Stimulated activated effector memory CD8-positive, alpha-beta T cell treated with anti-CD3 and anti-CD28 coated beads, Interleukin-12 subunit alpha, Interleukin-12 subunit beta, amount 100 ng/mL, for 72 hours (primary cell): ENCODE data around the gene CHD5.

ENCODE experiments used
- ATAC-seq: fragments of 150-1000 bp; cut with Tn5 transposase; 2 replicates; pipeline ENCODE4 v1.10.0; 2021
- DNase-seq, 2 donors: peaks; one replicate each; pipeline ENCODE4 v3.0.0; 2021 to 2022; ENCODE audit warnings: low spot score in 2 of 2
- H3K27ac Mint-ChIP-seq: one replicate; pipeline ENCODE4 v1.8.0; 2022; ENCODE audit warnings: mild to moderate bottlenecking, mixed read lengths
- H3K36me3 Mint-ChIP-seq: one replicate; pipeline ENCODE4 v1.8.0; 2022; ENCODE audit warnings: mild to moderate bottlenecking, mixed read lengths
- H3K4me1 Mint-ChIP-seq: one replicate; pipeline ENCODE4 v1.8.0; 2022; ENCODE audit warnings: mixed read lengths
- H3K4me3 Mint-ChIP-seq: one replicate; pipeline ENCODE4 v1.8.0; 2022; ENCODE audit warnings: mild to moderate bottlenecking, mixed read lengths
- H3K9me3 Mint-ChIP-seq: one replicate; pipeline ENCODE4 v1.8.0; 2022; ENCODE audit warnings: mixed read lengths

Gene CHD5

GRCh38 chr1:6127587-6128163, 52.4 kb downstream of the CHD5 start:
- Mint-ChIP-seq H3K27ac (no peak overlapping the region), H3K36me3 (no peaks in the 10 kb centered on the region), H3K4me3 (no peak overlapping the region), H3K4me1 (peaks cover 12% of the 10 kb centered on the region), H3K9me3 (peaks cover 3% of the 10 kb centered on the region)
- DNase-seq (peak; percentile 32 to 60), ATAC-seq (peak; percentile 77)

DNA sequence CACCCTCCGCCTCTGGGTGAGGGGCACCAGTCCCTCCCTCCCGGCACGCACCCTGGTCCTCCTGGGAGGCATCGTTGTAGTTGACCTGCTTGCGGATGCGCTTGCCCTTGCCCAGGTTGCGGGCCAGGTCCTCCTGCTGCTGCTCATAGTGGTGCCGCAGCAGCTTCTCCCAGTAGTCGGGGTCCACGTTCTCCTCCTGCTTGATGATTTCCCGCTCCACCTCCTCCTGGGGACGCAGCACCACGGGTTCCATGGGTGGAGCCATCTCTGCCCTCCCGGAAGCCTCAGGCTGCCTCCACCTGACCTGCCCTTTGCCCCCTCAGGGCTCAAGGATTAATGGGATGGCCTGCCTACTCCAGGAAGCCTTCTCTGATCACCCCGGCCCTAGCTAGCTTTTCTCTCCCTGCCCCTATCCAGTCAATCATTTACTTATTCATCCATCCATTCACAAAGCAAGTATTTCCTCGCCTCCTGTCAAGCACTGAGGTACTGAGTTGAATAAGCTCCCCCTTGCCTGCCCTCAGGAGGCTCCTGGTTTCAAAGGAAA, 53.5 kb downstream of the CHD5 start:
- Mint-ChIP-seq H3K4me1 (peaks cover 12% of the 10 kb centered on the region), H3K4me3 (no peak overlapping the region), H3K9me3 (no peaks in the 10 kb centered on the region), H3K27ac (no peak overlapping the region), H3K36me3 (no peaks in the 10 kb centered on the region)
- DNase-seq (no peak), ATAC-seq (no peak)

- Mint-ChIP-seq H3K27ac (peak overlapping the region; percentile 23), H3K36me3 (no peaks in the 10 kb centered on the region), H3K4me3 (peak overlapping the region; percentile 25), H3K4me1 (peaks cover 12% of the 10 kb centered on the region), H3K9me3 (no peaks in the 10 kb centered on the region)
- peak; percentile 27 for ATAC-seq
- no peak for DNase-seq
Measured at GRCh38 chr1:6126028-6126427, 54.1 kb downstream of the CHD5 start.

GRCh38 chr1:6125366-6125765, 54.8 kb downstream of the CHD5 start:
- H3K9me3 Mint-ChIP-seq = no peaks in the 10 kb centered on the region
- peak overlapping the region; percentile 23 for H3K27ac Mint-ChIP-seq
- DNase-seq = no peak
- H3K36me3 Mint-ChIP-seq = no peaks in the 10 kb centered on the region
- peaks cover 12% of the 10 kb centered on the region for H3K4me1 Mint-ChIP-seq
- ATAC-seq = no peak
- H3K4me3 Mint-ChIP-seq = peak overlapping the region; percentile 25

GRCh38 chr1:6124746-6125365, 55.3 kb downstream of the CHD5 start:
- peaks cover 12% of the 10 kb centered on the region for H3K4me1 Mint-ChIP-seq
- ATAC-seq (no peak), DNase-seq (no peak)
- H3K36me3 Mint-ChIP-seq = no peaks in the 10 kb centered on the region
- H3K27ac Mint-ChIP-seq = no peak overlapping the region
- no peak overlapping the region for H3K4me3 Mint-ChIP-seq
- H3K9me3 Mint-ChIP-seq = no peaks in the 10 kb centered on the region

- DNase-seq (no peak), ATAC-seq (no peak)
- Mint-ChIP-seq H3K36me3 (no peaks in the 10 kb centered on the region), H3K27ac (no peak overlapping the region), H3K4me3 (no peak overlapping the region), H3K9me3 (no peaks in the 10 kb centered on the region), H3K4me1 (peaks cover 12% of the 10 kb centered on the region)
Measured at GRCh38 chr1:6124341-6124740, 55.8 kb downstream of the CHD5 start.

GRCh38 chr1:6123816-6124215, 56.3 kb downstream of the CHD5 start:
- no peak for ATAC-seq
- no peaks in the 10 kb centered on the region for H3K36me3 Mint-ChIP-seq
- H3K4me3 Mint-ChIP-seq = no peak overlapping the region
- DNase-seq = no peak
- H3K27ac Mint-ChIP-seq = no peak overlapping the region
- no peaks in the 10 kb centered on the region for H3K9me3 Mint-ChIP-seq
- peaks cover 12% of the 10 kb centered on the region for H3K4me1 Mint-ChIP-seq

GRCh38 chr1:6123083-6123482, 57.0 kb downstream of the CHD5 start:
- no peak overlapping the region for H3K4me3 Mint-ChIP-seq
- DNase-seq (no peak), ATAC-seq (no peak)
- peaks cover 12% of the 10 kb centered on the region for H3K4me1 Mint-ChIP-seq
- no peaks in the 10 kb centered on the region for H3K9me3 Mint-ChIP-seq
- H3K27ac Mint-ChIP-seq = no peak overlapping the region
- no peaks in the 10 kb centered on the region for H3K36me3 Mint-ChIP-seq

- Mint-ChIP-seq H3K4me1 (peaks cover 9% of the 10 kb centered on the region), H3K9me3 (peaks cover 4% of the 10 kb centered on the region)
Measured at GRCh38 chr1:6121651-6122370, 58.3 kb downstream of the CHD5 start.

DNA sequence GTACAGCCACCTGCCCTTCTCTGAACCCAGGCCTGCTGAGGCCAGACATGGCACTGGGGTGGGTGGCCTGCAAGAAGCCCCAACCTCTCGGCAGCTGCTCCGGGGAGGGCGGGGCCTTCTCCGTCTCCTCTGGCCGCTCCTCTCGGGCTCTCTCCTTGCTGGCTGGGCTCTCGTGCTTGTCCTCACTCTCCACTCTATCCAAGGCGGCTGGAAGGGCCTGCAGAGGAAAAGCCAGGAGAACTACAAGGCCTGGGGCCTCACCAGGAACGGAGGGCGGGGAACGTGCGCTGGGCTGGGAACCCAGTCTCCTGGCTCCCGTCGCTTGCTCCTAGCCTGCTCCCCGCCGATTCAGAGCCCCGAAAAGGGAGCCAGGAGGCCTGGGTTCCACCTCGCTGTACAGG, 59.1 kb downstream of the CHD5 start:
- H3K9me3 Mint-ChIP-seq = peaks cover 7% of the 10 kb centered on the region
- no peak for DNase-seq
- no peak overlapping the region for H3K4me3 Mint-ChIP-seq
- H3K36me3 Mint-ChIP-seq = no peaks in the 10 kb centered on the region
- H3K27ac Mint-ChIP-seq = no peak overlapping the region
- ATAC-seq = no peak
- peaks cover 5% of the 10 kb centered on the region for H3K4me1 Mint-ChIP-seq

More at GRCh38 chr1:6121651-6122370, 58.3 kb downstream of the CHD5 start:
- ATAC-seq (no peak), DNase-seq (no peak)
- no peak overlapping the region for H3K4me3 Mint-ChIP-seq
- H3K27ac Mint-ChIP-seq = no peak overlapping the region
- H3K36me3 Mint-ChIP-seq = no peaks in the 10 kb centered on the region

DNA sequence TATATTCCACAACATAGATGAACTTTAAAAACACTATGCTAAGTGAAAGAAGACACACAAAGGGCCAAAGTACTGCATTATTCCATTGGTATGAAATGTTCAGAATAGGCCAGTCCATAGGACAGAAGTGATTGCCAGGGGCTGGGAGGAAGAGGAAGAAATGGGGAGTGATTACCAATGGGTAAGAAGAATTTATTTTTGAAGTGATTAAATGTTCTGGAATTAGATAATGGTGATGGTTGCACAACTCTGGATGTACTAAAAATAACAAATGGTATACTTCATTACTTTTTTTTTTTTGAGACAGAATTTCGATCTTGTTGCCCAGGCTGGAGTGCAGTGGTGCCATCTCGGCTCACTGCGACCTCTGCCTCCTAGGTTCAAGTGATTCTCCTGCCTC, 61.7 kb downstream of the CHD5 start:
- peaks cover 7% of the 10 kb centered on the region for H3K9me3 Mint-ChIP-seq
- H3K4me3 Mint-ChIP-seq = no peak overlapping the region
- no peak for DNase-seq
- ATAC-seq = no peak
- H3K36me3 Mint-ChIP-seq = no peaks in the 10 kb centered on the region
- no peaks in the 10 kb centered on the region for H3K4me1 Mint-ChIP-seq
- H3K27ac Mint-ChIP-seq = no peak overlapping the region

DNA sequence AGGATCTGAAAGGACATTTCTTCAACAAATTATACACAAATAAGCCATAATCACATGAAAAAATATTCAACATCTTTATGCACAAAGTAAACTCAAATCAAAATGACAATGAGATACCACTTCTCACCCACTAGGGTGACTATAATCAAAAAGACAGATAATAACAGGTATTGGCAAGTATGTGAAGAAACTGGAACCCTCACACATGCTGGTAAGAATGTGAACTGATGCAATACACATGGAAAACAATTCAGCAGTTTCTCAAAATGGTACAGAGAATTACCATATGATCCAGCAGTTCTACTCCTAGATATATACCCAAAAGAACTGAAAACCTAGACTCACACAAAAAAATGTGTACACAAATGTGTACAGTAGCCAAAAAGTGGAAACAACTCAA, 62.5 kb downstream of the CHD5 start:
- Mint-ChIP-seq H3K4me1 (no peaks in the 10 kb centered on the region), H3K27ac (no peak overlapping the region), H3K4me3 (no peak overlapping the region), H3K9me3 (peaks cover 7% of the 10 kb centered on the region), H3K36me3 (no peaks in the 10 kb centered on the region)
- ATAC-seq = no peak
- DNase-seq = no peak

DNA sequence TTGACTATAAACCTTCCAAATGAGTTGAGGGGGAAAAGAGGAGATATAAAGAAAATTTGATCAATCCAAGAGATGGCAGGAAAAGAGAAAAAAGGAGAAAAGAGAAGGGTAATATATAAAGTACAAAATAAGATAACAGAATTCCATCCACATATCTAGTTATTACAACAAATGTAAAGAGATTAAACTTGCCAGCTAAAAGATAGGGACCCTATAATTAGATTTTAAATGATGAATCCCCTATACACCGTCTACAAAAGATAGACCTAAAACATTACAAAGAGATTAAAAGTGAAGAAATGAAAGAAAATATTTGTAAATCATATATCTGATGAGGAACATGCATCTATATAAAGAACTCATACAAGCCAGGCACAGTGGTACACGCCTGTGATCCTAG, 63.1 kb downstream of the CHD5 start:
- no peak for ATAC-seq
- Mint-ChIP-seq H3K4me1 (no peaks in the 10 kb centered on the region), H3K27ac (no peak overlapping the region)

DNA sequence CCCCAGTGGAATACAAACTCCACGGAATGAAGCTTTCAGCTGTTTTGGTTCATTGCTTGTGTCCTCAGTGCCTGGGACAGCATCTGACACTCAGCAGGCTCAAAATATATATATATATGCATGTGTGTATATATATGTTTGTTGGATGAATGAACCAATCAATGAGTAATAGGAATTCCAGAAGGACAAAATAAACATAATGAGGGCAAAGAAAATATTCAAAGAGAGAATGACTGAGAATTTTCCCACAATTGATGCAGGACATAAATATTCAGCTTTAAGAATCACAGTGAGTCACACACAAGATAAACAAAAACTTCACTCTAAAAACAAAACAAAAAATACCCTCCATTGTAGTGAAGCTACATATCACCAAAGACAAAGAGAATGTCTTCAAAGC, 64.0 kb downstream of the CHD5 start:
- ATAC-seq (no peak), DNase-seq (no peak)
- no peak overlapping the region for H3K4me3 Mint-ChIP-seq
- no peak overlapping the region for H3K27ac Mint-ChIP-seq
- no peaks in the 10 kb centered on the region for H3K36me3 Mint-ChIP-seq
- no peaks in the 10 kb centered on the region for H3K4me1 Mint-ChIP-seq
- H3K9me3 Mint-ChIP-seq = peaks cover 7% of the 10 kb centered on the region

More for the DNA sequence above, 63.1 kb downstream of the CHD5 start:
- H3K4me3 Mint-ChIP-seq = no peak overlapping the region
- peaks cover 7% of the 10 kb centered on the region for H3K9me3 Mint-ChIP-seq
- DNase-seq = no peak
- no peaks in the 10 kb centered on the region for H3K36me3 Mint-ChIP-seq

DNA sequence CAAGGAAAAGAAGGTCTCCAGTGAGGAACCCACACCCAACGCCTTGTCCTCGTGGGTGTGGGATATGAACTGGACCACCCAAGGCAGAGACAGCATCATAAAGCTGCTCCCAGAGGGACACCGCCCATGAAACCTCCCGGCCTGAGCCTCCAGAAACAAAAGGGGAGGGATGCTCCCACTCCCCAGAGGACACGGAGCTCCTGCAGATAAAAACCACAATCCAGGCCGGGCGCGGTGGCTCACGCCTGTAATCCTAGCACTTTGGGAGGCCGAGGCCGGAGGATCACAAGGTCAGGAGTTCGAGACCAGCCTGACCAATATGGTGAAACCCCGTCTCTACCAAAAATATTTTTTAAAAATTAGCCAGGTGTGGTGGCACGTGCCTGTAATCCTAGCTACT, 66.4 kb downstream of the CHD5 start:
- Mint-ChIP-seq H3K36me3 (no peaks in the 10 kb centered on the region), H3K27ac (no peak overlapping the region), H3K4me1 (no peaks in the 10 kb centered on the region), H3K4me3 (no peak overlapping the region), H3K9me3 (peaks cover 7% of the 10 kb centered on the region)
- DNase-seq = no peak
- ATAC-seq = no peak

DNA sequence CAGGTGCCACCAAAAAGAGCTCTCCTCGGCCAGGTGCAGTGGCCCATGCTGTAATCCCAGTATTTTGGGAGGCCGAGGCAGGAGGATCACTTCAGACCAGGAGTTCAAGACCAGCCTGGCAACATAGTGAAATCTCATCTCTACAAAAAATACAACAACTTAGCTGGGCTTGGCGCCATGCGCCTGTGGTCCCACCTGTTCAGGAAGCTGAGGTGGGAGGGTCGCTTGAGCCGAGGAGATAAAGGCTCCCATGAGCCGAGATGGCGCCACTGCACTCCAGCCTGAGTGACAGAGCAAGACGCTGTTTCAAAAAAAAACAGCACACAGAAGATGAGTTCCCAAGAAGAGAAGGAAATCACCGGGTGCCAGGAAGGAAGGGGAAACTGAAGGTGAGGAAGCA, 67.0 kb downstream of the CHD5 start:
- ATAC-seq (no peak), DNase-seq (no peak)
- Mint-ChIP-seq H3K27ac (no peak overlapping the region), H3K9me3 (peaks cover 7% of the 10 kb centered on the region), H3K36me3 (no peaks in the 10 kb centered on the region), H3K4me1 (no peaks in the 10 kb centered on the region), H3K4me3 (no peak overlapping the region)
